ENCODE results near the gene RNASE4.

DNA sequence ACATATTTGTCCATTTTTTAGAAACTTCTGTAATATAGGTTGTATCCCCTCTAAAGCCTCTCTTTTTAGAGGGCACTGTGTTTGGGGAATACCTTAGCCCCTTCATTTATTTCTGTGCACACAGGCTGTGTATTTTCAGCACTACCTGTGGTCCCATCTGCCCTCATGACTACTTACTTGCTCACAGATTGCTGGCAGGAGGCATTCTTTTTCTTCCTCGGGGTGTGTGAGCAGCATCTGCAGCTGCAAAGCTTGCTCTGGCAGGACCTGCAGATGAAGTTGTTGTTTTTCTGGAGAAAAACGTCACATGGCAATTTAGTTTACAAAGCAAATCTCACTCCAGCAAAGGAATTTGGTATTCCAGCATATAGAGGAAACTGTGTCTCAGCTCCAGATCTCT, 28.5 kb downstream of the RNASE4 start:
- TF ChIP-seq POLR2A (IDR thresholded peaks at IDR 0.05) (no peak), EP300 (IDR thresholded peaks at IDR 0.05) (no peak)
- TF ChIP-seq, protein P1, sequence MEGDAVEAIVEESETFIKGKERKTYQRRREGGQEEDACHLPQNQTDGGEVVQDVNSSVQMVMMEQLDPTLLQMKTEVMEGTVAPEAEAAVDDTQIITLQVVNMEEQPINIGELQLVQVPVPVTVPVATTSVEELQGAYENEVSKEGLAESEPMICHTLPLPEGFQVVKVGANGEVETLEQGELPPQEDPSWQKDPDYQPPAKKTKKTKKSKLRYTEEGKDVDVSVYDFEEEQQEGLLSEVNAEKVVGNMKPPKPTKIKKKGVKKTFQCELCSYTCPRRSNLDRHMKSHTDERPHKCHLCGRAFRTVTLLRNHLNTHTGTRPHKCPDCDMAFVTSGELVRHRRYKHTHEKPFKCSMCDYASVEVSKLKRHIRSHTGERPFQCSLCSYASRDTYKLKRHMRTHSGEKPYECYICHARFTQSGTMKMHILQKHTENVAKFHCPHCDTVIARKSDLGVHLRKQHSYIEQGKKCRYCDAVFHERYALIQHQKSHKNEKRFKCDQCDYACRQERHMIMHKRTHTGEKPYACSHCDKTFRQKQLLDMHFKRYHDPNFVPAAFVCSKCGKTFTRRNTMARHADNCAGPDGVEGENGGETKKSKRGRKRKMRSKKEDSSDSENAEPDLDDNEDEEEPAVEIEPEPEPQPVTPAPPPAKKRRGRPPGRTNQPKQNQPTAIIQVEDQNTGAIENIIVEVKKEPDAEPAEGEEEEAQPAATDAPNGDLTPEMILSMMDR (IDR thresholded peaks at IDR 0.05), result no peak
